CD4-positive, alpha-beta T cell treated with Interleukin-1 beta for 1 hour (primary cell): ENCODE data around the gene EIF1AY.
"Not testable (repeated sequence)": the region's sequence is repeated elsewhere in the genome, so short reads cannot be mapped to it uniquely, and the experiment has no call there.

Experiments
- DNase-seq, 2 donors: peaks; one replicate each; pipeline ENCODE4 v3.0.0-alpha.2; 2020 to 2022

Gene EIF1AY

GRCh38 chrY:20575531-20576121 lies at the start of gene EIF1AY:
Gene EIF1AY (plus strand): TSS chrY:20575776. CDS start chrY:20575872, 96 bp downstream.
- DNase-seq = peak in 1 of 2 donors; percentile 93

- DNase-seq = no peak
These were observed 47.1 kb upstream of the EIF1AY start for GRCh38 chrY:20528435-20528834.

- DNase-seq = no peak
These were observed 37.4 kb upstream of the EIF1AY start for GRCh38 chrY:20538186-20538585.

GRCh38 chrY:20538933-20539332 lies 36.6 kb upstream of the EIF1AY start:
- no peak for DNase-seq

- DNase-seq = no peak
These were observed 31.1 kb upstream of the EIF1AY start for GRCh38 chrY:20544451-20544960.

- DNase-seq = no peak
These were observed 29.5 kb upstream of the EIF1AY start for GRCh38 chrY:20546071-20546470.

GRCh38 chrY:20549289-20549688 lies 26.3 kb upstream of the EIF1AY start:
- no peak for DNase-seq

GRCh38 chrY:20551840-20552239 lies 23.7 kb upstream of the EIF1AY start:
- DNase-seq = no peak

GRCh38 chrY:20552764-20553323 lies 22.7 kb upstream of the EIF1AY start:
- not testable (repeated sequence) for DNase-seq

GRCh38 chrY:20555820-20556219 lies 19.8 kb upstream of the EIF1AY start:
- DNase-seq = no peak

GRCh38 chrY:20558677-20559076 lies 16.9 kb upstream of the EIF1AY start:
- DNase-seq = peak in 1 of 2 donors; percentile 37

GRCh38 chrY:20559873-20560512 lies 15.6 kb upstream of the EIF1AY start:
- no peak for DNase-seq

GRCh38 chrY:20571306-20571705 lies 4.3 kb upstream of the EIF1AY start:
- no peak for DNase-seq

- peak in 1 of 2 donors; percentile 25 for DNase-seq
These were observed 930 bp downstream of the EIF1AY start for GRCh38 chrY:20576506-20576905.

- no peak for DNase-seq
These were observed 2.6 kb downstream of the EIF1AY start for GRCh38 chrY:20578206-20578605.

GRCh38 chrY:20581687-20582086 lies 6.1 kb downstream of the EIF1AY start:
- DNase-seq = no peak

- no peak for DNase-seq
These were observed 10.6 kb downstream of the EIF1AY start for GRCh38 chrY:20586161-20586560.
